ENCODE data around the gene PI16.

The PI16 gene

GRCh38 chr6:36969240-36969691, 14.7 kb downstream of the PI16 start:
- no peak for TF ChIP-seq REST (IDR thresholded peaks at IDR 0.05; ENCODE audit: insufficient replicate concordance, low read depth)
- TF ChIP-seq GABPA (IDR thresholded peaks at IDR 0.05; ENCODE audit: low read depth), result no peak
- no peak for TF ChIP-seq POLR2AphosphoS5 (IDR thresholded peaks at IDR 0.05; ENCODE audit: low read depth)
- no peak for TF ChIP-seq CTCF (IDR thresholded peaks at IDR 0.05; ENCODE audit: insufficient read depth, low read length)
- no peak for TF ChIP-seq SPI1 (IDR thresholded peaks at IDR 0.05; ENCODE audit: borderline replicate concordance, low read depth)
- H3K27me3 ChIP-seq (ENCODE audit: insufficient read depth, poor library complexity, severe bottlenecking), result no peaks in the 10 kb centered on the region
- DNase-seq (ENCODE audit: low read depth in 1 of 2, low spot score in 1 of 2), result no peak
- no peak overlapping the region for H3K27ac ChIP-seq (replicated peaks)
- no peak overlapping the region for H3K4me3 ChIP-seq (replicated peaks; ENCODE audit: insufficient read depth, low read length)

- no peak overlapping the region for H3K4me3 ChIP-seq (replicated peaks; ENCODE audit: insufficient read depth, low read length)
- TF ChIP-seq POLR2AphosphoS5 (IDR thresholded peaks at IDR 0.05; ENCODE audit: low read depth) (no peak), CTCF (IDR thresholded peaks at IDR 0.05; ENCODE audit: insufficient read depth, low read length) (no peak), REST (IDR thresholded peaks at IDR 0.05; ENCODE audit: insufficient replicate concordance, low read depth) (no peak), GABPA (IDR thresholded peaks at IDR 0.05; ENCODE audit: low read depth) (no peak), SPI1 (IDR thresholded peaks at IDR 0.05; ENCODE audit: borderline replicate concordance, low read depth) (no peak)
- no peak for DNase-seq (ENCODE audit: low read depth in 1 of 2, low spot score in 1 of 2)
- no peak overlapping the region for H3K27ac ChIP-seq (replicated peaks)
- H3K27me3 ChIP-seq (ENCODE audit: insufficient read depth, poor library complexity, severe bottlenecking), result no peaks in the 10 kb centered on the region
Observed at GRCh38 chr6:36969988-36970891, 15.7 kb downstream of the PI16 start.

- DNase-seq (ENCODE audit: low read depth in 1 of 2, low spot score in 1 of 2), result no peak
- Histone ChIP-seq H3K4me3 (replicated peaks; ENCODE audit: insufficient read depth, low read length) (no peak overlapping the region), H3K27ac (replicated peaks) (no peak overlapping the region), H3K27me3 (ENCODE audit: insufficient read depth, poor library complexity, severe bottlenecking) (no peaks in the 10 kb centered on the region)
- TF ChIP-seq GABPA (IDR thresholded peaks at IDR 0.05; ENCODE audit: low read depth) (no peak), REST (IDR thresholded peaks at IDR 0.05; ENCODE audit: insufficient replicate concordance, low read depth) (no peak), POLR2AphosphoS5 (IDR thresholded peaks at IDR 0.05; ENCODE audit: low read depth) (no peak), CTCF (IDR thresholded peaks at IDR 0.05; ENCODE audit: insufficient read depth, low read length) (no peak), SPI1 (IDR thresholded peaks at IDR 0.05; ENCODE audit: borderline replicate concordance, low read depth) (no peak)
Observed at GRCh38 chr6:36970892-36971842, 16.6 kb downstream of the PI16 start.
